Thyroid gland (tissue), 4 donors: ENCODE results near the gene PALM.

ENCODE experiments used
- POLR2A ChIP-seq, 2 donors: fragments of 450-650 bp; IDR thresholded peaks; one replicate each; pipeline ENCODE4 v1.6.1; 2017; ENCODE audit warnings: antibody characterized with exemption in 2 of 2, mild to moderate bottlenecking in 2 of 2, moderate library complexity in 1 of 2
- TF ChIP-seq, protein P1 (sequence below), 6 experiments: fragments of 200-600 bp in 3 of 6; fragments of 450-650 bp in 3 of 6; sonication (generic) in 3 of 6; IDR thresholded peaks; one replicate each; pipeline ENCODE4 v1.5.1; 2016 to 2019; ENCODE audit warnings: antibody characterized with exemption in 6 of 6, mild to moderate bottlenecking in 2 of 6, inconsistent platforms in 1 of 6, moderate library complexity in 1 of 6

DNA sequence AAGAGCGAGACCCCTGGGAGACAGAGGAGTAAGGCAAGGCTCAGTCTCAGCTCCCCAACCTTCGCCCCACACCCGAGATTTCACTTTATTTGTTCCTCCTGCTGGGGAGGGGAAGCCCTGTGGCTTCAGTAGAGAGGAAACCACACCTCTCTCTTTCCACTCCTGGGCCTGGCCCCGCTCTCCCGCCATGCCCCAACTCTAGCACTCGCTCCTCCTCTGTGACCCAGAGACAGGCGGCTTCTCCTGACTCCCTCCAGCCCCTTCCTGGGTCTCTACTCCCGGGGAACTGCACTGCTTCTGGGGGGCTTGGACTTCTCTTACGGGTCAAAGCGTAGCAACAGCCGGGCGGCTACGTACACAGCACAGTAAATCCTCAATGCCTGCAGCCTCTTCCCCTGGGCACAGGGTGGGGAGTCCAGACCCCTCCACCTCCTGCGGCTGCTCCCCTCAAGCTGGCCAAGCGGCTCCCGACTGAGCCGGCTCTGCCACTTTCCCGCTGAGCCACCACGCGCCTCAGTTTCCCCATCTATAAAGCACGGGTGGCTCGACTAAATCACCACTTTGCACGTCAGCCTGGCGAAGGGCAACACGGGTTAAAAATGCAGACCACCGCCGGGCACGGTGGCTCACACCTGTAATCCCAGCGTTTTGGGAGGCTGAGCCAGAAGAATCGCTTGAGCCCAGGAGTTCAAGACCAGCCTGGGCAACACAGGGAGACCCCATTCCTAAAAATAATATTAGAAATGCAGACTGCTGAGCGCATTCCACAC lies 47.1 kb upstream of the PALM start:
- TF ChIP-seq, protein P1, sequence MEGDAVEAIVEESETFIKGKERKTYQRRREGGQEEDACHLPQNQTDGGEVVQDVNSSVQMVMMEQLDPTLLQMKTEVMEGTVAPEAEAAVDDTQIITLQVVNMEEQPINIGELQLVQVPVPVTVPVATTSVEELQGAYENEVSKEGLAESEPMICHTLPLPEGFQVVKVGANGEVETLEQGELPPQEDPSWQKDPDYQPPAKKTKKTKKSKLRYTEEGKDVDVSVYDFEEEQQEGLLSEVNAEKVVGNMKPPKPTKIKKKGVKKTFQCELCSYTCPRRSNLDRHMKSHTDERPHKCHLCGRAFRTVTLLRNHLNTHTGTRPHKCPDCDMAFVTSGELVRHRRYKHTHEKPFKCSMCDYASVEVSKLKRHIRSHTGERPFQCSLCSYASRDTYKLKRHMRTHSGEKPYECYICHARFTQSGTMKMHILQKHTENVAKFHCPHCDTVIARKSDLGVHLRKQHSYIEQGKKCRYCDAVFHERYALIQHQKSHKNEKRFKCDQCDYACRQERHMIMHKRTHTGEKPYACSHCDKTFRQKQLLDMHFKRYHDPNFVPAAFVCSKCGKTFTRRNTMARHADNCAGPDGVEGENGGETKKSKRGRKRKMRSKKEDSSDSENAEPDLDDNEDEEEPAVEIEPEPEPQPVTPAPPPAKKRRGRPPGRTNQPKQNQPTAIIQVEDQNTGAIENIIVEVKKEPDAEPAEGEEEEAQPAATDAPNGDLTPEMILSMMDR (IDR thresholded peaks at IDR 0.05) = no peak
- TF ChIP-seq POLR2A (IDR thresholded peaks at IDR 0.05) = no peak
